ENCODE measurements around the gene ADTRP.

DNA sequence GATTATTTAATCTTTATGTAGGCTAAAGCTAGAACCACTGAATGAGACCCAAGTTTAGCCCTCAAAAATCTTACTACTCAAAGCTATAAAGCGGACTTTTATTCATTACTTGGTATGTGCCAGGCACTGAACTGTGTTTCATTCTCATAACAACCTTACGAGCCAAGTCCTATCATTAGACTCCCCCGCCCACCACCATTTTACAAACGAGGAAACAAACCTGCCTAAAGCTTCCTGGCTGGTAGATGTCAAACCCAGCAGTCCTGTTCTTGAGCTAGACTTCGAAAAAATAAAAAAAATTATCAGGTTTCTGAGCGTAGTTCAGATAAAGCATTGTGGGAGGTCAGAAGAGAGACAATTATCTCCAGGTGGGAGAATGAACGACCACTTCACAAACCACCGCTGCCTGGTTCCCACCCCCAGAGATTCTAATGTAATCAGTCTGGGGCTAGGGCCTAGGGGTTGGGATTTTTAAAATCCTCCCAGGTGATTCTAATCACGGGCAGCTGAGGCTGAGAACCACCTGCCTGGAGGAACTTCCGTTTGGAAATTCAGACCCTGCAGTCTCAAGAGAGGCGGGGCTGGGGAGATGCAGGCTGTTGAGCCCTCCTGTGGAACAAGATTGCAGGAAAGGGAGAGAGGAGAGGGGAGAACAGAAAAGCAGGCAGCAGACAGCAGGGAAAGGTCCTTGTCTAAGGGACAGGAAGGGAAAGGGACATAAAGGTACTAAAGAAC is 8.6 kb downstream of the ADTRP start:
- no peak for TF ChIP-seq EZH2phosphoT487 (IDR thresholded peaks at IDR 0.05; ENCODE audit: insufficient read depth, low read depth)
- no peak for TF ChIP-seq EZH2 (IDR thresholded peaks at IDR 0.05; ENCODE audit: insufficient read depth, poor library complexity, severe bottlenecking)
